GM06990 (cell line): Measurements from ENCODE around the gene ATP2A1.
A peak's percentile ranks its signal among the peaks of the same experiment; 100 is the strongest.

Experiments used
- DNase-seq: peaks from one replicate; pipeline ENCODE4 v3.0.0-alpha.2; 2011; ENCODE audit not compliant: insufficient read length; ENCODE audit errors: extremely low read depth
- H3K27me3 ChIP-seq: replicated peaks from 2 replicates; pipeline ENCODE4 v1.6.0; 2011; ENCODE audit warnings: low read length; ENCODE audit not compliant: control insufficient read depth, insufficient read depth
- H3K36me3 ChIP-seq: 2 replicates; pipeline ENCODE4 v1.5.1; 2011; ENCODE audit warnings: low read length; ENCODE audit not compliant: control insufficient read depth, insufficient read depth
- H3K4me3 ChIP-seq: replicated peaks from 2 replicates; pipeline ENCODE4 v1.5.1; 2011; ENCODE audit warnings: low read depth, mild to moderate bottlenecking, control low read depth, low read length
- TF ChIP-seq, protein P1 (sequence below): IDR thresholded peaks from 2 replicates; pipeline ENCODE4 v1.5.1; 2011; ENCODE audit warnings: low read length, control low read depth, mild to moderate bottlenecking, inconsistent platforms; ENCODE audit not compliant: insufficient read depth, poor library complexity, severe bottlenecking

The ATP2A1 gene

DNA sequence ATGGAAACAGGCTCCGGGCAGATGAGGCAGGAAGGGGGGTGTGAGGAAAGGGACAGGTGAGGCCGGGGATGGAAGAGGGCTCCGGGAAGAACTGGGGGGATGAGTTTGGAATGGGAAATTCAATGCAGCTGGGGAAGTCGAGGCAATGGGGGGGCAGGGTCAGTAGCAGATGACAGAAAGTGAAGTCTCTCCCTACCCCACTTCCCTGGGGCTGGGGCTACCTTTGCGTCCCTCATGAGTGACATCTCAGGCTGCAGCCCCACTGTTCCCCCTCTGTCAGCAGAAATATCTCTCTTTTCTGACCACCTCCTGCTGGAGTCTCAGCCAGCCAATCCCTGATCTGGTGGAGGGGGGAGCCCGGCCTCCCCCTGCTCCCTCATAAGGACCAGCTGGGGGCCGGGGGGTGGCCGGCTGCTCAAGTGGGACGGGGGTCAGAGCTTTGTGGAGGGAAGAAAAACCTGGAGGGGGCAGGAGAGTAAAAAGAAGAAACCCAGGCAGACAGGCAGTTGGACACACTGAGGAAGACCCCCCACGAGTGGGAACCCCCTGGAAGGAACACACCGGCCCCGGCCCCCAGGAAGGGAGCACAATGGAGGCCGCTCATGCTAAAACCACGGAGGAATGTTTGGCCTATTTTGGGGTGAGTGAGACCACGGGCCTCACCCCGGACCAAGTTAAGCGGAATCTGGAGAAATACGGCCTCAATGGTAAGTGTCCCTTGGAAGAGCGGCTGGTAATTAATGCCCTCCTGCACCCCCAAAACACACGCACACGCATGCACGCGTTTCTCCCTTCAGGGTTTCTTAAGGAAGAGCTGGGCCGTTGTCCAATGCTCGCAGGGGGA lies at the start of gene ATP2A1:
TSS of gene ATP2A1 (plus strand) at position 406 of the 844 bp plus-strand sequence. CDS start at position 590, 184 bp downstream.
- H3K36me3 ChIP-seq: no peaks in the 10 kb centered on the region; the same call in none of the 2 replicates
- H3K27me3 ChIP-seq: no peaks in the 10 kb centered on the region
- peak within 1 kb of the TSS; percentile 83 for H3K4me3 ChIP-seq
- no peak for DNase-seq
- TF ChIP-seq, protein P1, sequence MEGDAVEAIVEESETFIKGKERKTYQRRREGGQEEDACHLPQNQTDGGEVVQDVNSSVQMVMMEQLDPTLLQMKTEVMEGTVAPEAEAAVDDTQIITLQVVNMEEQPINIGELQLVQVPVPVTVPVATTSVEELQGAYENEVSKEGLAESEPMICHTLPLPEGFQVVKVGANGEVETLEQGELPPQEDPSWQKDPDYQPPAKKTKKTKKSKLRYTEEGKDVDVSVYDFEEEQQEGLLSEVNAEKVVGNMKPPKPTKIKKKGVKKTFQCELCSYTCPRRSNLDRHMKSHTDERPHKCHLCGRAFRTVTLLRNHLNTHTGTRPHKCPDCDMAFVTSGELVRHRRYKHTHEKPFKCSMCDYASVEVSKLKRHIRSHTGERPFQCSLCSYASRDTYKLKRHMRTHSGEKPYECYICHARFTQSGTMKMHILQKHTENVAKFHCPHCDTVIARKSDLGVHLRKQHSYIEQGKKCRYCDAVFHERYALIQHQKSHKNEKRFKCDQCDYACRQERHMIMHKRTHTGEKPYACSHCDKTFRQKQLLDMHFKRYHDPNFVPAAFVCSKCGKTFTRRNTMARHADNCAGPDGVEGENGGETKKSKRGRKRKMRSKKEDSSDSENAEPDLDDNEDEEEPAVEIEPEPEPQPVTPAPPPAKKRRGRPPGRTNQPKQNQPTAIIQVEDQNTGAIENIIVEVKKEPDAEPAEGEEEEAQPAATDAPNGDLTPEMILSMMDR: no peak

DNA sequence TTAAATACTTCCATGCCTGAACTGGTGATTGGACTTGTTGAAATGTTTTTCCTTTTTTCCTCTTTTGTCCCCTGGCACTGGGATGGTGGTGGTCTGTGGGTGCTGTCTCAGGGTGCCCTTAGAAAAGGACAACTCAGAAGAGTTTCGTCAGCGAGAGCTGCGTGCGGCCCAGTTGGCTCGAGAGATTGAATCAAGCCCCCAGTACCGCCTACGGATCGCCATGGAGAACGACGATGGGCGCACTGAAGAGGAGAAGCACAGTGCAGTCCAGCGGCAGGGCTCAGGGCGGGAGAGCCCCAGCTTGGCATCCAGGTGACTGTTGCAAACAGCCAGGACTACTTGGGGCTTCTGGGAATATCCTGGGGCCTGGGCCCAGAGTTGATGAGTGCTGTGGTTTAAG lies 48.5 kb upstream of the ATP2A1 start:
- TF ChIP-seq, protein P1: no peak
- H3K27me3 ChIP-seq: no peaks in the 10 kb centered on the region
- no peak overlapping the region for H3K4me3 ChIP-seq
- DNase-seq: no peak
- peaks cover 54% of the 10 kb centered on the region for H3K36me3 ChIP-seq

DNA sequence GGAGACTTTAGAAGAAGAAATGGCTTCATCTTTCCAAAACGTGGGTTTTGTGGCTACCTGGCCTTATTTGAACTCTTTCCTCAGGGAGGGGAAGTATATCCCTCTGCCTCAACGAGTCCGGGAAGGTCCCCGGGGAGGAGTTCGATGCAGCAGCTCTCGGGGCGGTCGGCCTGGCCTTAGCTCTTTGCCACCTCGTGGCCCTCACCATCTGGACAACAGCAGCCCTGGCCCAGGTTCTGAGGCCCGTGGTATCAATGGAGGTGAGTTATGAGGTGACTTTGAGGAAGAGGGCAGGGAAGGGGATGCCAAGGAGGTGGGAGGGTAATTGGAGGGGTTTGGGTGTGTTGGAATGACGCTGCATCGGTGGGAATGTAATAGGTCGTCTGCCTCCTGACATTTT lies 47.8 kb upstream of the ATP2A1 start:
- H3K4me3 ChIP-seq: no peak overlapping the region
- no peak for DNase-seq
- peaks cover 60% of the 10 kb centered on the region for H3K36me3 ChIP-seq
- no peaks in the 10 kb centered on the region for H3K27me3 ChIP-seq
- TF ChIP-seq, protein P1: no peak

DNA sequence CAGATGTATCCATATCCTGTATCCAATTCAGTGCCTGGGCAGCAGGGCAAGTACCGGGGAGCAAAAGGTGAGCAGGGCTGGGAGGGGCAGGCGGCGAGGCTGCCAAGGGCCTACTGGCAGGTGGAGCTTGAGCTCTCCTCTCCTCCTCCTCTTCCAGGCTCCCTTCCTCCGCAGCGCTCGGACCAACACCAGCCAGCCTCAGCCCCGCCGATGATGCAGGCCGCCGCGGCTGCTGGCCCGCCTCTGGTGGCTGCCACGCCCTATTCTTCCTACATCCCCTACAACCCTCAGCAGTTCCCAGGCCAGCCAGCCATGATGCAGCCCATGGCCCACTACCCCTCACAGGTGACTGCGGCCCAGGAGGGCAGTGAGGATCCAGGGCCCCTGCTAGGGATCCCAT lies 43.9 kb upstream of the ATP2A1 start:
- peaks cover 61% of the 10 kb centered on the region for H3K36me3 ChIP-seq
- TF ChIP-seq, protein P1: no peak
- no peak for DNase-seq
- H3K4me3 ChIP-seq: no peak overlapping the region
- H3K27me3 ChIP-seq: no peaks in the 10 kb centered on the region

DNA sequence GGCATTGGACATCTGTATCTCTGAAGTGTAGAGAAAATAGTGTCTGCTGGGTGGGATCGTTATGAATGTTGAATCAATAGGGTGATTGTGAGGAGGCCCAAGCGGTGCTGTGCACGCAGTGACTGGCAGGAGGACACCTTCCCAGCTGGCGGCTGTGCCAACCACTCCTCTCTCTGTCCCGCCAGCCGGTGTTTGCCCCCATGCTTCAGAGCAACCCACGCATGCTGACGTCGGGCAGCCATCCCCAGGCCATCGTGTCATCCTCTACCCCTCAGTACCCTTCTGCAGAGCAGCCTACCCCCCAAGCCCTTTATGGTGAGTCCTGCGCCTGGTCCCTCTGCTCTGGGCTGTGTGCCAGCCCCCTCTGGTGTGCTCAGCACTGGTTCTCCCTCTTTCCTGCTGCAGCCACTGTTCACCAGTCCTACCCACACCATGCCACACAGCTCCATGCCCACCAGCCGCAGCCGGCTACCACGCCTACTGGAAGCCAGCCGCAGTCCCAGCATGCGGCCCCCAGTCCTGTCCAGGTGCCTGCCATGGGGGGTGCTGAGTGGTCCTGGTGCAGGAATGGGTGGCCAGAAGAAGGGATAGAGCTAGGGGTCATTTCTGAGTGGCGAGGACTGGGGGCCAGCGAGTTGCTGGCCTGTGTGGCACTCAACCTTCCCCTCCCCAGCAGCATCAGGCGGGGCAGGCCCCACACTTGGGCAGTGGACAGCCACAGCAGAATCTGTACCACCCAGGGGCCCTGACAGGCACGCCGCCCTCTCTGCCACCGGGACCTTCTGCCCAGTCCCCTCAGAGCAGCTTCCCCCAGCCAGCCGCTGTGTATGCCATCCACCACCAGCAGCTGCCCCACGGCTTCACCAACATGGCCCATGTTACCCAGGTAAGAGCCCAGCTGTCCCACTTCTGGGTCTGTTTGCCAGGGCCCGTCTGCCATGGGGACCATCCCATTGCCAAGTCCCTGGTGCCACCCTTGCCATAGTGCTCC lies 43.1 kb upstream of the ATP2A1 start:
- no peaks in the 10 kb centered on the region for H3K27me3 ChIP-seq
- TF ChIP-seq, protein P1: no peak
- no peak overlapping the region for H3K4me3 ChIP-seq
- H3K36me3 ChIP-seq: peaks cover 55% of the 10 kb centered on the region
- DNase-seq: no peak
